HG03159 (cell line): Measurements from ENCODE around the gene TBL1X.

ENCODE experiments used
- ATAC-seq: cut with Tn5 transposase; IDR thresholded peaks from one replicate; pipeline ENCODE4 v1.9.1; 2021; ENCODE audit warnings: mild to moderate bottlenecking, moderate library complexity; ENCODE audit not compliant: unreplicated experiment

TBL1X gene

DNA sequence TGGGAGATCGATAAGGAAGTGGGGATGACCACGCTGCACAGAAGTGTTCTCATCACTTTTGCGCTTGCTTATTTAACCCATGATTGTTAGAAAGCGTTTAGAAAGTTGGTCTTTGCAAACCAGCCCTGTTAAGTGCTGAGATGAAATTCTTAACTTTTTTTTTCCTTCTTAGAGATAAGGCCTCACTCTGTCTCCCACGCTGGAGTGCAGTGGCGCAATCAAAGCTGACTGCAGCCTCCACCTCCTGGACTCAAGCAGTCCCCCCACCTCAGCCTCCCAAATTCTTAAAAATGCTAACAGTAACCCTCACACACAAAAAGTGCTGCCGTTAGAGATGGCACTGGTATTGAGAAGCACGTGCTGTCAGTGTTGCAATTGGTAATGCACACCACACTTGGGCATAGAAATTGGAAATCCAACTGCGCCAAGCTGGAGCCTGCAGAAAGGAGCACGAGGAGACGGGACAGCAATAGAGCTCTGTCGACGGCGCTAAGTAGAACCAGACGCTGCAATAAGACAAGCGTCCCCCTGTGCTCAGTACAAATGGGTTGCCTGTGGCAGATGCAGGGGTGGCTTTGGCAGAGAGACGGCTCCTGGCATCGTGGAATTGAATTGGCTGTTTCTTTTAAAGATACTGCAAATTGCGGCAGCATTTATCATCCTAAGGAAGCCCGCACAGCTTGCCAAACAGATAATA, 113.4 kb downstream of the TBL1X start:
- no peak for ATAC-seq

DNA sequence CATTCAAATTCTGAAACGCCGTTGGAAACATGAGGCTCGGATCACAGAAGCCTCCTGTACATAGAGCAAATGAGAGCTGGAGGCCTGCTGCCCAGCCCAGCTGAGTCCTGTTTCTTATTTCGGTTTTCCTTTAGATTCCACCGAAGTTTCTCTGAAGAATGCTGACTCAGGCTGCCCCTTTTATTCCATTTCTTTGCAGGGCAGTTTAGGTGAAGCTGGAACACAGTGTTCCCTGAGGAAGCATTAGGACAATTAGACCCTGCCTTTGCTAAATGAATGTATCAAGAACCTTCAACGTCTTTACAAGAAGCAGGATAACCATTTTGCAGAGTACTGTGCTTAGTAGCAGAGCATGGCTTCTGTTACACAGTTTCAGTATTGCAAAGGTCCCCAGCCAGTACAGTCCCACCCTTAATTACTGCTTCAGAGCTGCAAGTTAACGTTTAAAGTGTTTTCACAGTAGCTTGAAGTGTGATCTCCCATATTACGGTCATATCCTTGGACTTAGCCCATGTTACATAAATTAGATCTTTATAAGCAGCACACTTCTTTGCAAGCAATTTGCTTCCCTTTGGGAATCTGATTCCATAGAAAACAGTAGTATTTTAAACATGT, 117.0 kb downstream of the TBL1X start:
- no peak for ATAC-seq

DNA sequence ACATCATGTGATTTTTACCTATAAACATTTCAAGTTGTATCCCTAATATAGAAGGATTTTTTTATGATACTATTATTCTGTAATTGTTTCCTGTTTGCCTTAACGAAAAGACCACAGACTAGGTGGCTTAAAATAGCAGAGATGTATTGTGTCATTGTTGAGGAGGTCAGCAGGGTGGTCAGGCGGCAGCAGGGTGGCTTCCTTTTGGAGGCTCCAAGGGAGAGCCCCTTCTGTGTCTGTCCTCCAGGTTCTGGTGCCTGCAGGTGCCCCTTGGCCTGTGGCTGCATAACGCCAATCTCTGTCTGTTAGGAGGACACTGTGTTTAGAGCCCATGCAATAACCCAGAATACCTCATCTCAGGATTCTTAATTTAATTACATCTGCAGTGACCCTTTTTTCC, 118.1 kb downstream of the TBL1X start:
- no peak for ATAC-seq

DNA sequence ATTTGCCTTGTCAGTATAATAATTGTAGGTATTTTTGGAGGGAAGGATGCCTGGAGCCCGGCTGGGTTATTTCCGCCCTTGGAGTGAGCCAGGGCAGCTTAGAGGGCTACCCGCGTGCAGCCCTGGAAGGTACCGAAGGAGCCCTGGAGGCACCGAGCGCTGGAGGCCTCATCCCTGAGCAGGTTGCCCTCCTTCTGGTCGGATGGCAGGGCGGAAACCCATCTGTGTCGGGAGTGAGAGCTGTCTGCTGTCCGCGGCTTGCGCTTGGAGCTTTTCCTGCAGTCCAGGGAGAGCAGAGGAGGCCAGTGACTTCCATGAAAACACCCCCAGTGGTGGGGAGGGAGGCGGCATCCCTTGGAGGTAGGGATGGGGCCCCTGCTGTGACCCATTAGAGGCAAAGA, 122.1 kb downstream of the TBL1X start:
- ATAC-seq, result no peak

DNA sequence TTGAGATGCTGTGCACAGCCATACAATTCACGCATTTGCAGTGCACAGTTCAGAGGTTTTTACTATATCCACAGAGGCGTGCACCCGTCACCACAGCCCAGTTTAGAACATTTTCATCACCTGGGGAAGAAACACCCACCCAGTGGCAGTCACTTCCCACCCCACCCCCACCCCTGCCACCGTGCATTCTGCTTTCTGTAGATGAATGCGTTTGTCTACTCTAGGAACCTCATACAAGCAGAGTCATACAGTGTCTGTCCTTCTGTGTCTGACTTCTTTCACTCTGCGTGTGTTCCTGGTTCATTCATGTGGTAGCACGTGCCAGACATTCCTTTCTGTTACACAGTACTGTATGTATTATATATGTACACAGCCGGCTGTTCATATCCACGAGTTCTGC, 122.8 kb downstream of the TBL1X start:
- ATAC-seq, result no peak

DNA sequence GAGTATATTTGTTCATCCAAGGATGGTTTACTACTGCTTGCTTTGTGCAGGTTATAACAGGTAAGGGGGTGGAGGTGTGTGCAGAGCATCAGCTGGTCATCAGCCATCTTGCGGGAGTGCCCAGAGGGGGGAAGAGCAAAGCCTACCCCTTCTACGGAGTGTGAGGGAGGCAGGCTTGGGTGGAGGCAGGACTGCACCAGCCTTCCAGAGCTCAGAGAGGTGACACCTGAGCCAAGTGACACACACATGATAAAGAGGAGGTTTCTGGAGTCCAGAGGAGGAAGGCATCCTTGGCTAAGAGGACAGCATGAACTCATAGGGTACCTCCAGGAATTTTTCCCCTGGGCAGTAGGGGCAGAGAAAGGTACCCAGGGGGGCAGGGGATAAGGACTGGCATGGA, 126.6 kb downstream of the TBL1X start:
- ATAC-seq, result no peak

DNA sequence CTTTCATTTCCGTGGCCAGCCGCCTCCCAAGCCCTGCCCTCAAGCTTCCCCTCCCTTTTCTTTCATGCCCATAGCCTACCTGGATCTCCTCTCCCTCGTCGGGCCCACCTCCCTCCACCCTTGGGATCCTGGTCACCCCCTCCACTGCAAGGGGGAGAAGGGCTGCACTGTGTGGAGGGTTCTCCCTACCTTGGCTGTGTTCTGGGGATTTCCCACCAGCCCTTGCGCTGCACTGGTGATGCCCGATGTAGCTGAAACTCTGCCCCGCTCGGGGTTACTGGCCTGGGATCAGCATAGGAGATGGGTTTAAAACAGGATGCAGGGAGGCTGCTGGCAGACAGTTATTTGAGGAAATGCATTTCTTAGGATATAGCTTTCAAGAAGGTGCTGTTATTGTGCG, 128.9 kb downstream of the TBL1X start:
- ATAC-seq, result no peak

DNA sequence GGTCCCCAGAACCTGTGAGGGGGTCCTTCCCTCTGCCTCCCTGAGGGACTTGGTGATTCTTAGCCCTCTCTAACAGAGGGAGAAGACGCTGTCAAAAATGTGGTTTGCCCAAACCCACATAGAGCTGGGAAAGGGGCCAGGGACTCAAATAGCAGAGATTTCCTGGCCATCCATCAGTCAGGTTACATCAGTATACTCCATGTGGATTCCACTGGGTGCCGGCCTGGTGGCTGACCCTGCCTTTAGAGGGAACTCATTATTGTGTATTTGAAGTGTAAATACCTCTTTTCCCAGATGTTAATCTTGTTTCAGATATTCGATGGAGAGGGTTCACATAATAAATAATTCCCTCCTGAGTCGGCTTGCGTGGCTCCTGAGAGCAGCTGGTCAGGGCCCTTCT, 130.3 kb downstream of the TBL1X start:
- no peak for ATAC-seq

DNA sequence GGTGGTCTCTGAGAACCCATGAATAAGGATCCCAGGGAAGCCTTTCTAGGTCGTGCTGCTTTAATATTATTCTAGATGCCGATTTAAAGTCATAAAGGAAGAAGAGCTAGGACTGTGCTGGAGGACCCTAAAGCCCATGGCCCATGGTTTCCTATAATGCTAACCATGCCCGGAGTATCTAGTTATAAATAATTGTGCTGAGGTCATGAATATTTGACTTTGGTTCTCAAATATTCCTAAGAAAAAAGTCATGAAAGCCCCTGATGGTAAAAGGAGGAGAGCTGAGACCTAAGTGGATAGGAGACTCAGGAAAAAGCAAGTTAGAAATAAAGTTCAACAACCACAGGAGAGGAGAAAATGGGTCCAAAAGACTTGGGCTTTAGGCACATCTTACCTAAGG, 132.0 kb downstream of the TBL1X start:
- no peak for ATAC-seq

DNA sequence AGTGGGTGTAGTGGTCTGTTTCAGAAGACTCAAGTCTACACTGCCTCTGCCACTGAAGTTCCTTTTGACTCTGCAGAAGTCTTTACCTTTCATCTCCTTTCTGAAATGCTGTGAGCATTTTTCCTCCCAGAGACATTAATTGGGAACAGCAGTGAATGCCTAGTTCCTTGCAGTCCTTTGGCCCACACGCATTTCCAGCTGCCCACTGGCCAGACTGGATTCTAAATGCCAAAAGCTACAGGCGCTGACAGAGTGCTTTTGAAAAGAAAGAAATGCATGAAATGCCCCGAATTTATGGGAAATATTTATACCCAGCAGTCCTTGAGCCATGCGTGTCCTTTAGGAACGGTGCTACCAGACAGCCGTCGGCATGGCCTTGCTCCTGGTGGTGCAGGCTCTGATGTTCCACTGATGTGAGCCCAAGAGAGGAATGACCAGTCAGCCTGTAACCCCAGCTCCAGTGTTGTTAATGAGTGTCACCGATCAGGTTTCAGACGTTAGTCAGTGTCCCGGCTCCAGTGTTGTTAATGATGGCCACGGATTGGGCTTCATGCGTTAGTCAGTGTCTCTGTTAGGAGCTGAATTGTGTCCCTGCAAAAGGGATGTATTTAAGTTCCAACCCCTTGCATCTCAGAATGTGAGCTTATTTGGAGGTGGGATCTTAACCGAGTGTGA, 132.6 kb downstream of the TBL1X start:
- no peak for ATAC-seq

DNA sequence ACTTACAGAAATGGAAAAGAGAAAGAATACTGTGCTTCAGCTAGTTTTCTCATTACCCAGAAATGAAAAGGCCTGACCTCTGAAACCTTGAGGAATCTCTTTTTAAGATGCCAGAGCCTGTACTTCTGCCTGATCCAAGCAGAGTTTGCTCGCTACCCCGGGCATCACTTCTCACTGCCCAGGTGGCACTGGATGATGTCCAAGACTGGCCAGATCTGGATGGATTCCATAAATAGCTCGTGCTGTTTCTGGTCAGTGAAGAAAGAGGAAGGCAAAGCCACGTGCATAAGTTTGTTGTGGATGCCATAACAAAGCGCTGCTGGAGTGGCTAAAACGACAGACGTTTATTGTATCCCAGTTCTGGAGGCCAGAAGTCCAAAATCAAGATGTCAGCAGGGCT, 133.5 kb downstream of the TBL1X start:
- no peak for ATAC-seq

DNA sequence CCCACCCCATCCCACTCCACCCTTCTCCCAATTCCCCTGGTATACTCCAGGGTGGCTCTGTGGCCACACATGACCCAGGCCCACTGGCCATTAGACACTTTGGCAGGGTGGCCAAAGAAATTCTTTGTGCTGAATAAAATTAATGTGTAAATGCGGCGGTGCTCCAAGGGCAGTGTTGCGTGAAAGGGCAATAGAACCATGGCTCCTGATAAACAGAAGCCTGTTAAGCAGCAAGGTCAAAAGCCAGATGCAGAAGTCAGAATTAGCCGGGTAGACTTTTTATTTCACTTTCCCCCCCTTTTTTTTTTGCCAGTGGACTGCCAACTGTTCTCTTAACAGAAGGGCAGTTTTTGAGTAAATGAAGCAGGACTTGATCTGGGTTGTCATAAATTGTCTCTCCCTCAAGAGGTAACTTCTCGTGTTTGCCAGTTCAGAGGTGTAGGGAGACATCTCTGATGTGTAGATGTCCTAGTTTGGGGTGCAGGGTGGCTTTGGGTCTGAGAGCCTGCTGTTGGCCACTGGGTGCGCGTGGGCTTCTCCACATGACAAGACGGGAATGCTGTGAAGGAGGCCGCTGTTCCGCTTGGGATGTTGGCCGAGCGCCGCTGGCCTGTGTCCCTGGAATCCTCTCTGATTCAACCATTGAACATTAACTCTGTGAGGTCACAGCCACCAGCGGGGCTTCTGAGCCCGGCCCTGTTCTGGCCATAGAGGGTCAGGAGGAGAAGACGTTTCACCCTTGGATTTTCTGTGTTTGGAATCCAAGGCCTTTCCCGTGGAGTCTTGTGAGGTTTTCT, 139.5 kb downstream of the TBL1X start:
- no peak for ATAC-seq

DNA sequence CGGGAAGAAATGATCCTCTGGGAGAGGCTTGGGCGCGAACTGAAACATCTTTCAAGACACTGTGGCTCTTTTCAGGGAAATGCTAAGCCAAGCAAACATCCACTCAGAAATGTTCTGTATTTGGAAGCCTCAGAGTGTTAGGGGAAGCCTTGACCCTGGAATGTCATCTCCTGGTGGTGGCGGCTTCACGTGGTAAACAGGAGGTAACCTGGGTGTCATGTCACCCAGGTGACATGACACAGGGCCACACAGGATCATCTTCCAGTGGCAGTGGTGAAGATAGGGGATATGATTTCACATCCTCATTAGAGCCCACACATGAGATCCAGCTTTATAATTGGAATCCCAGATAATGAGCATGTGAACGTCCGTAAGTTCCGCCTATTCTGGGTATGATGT, 140.0 kb downstream of the TBL1X start:
- no peak for ATAC-seq

DNA sequence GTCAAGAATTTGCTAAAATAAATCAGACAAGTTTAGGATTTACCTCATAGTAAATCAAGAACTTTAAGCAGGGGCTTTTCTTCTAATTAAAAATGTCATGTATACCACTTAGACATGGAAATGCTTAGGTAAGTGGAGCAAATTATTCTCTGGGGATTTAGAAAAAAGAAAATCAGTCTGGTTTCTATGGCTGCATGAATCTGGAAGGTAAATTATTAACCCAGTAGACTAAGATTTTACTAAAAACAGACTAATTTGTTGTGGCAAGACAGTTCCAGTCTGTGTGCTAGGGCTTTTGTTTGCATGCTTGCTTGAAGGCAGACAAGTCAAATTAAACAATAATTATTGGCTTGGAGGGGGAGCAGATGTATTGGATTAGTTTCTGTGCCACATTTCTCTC, 140.6 kb downstream of the TBL1X start:
- no peak for ATAC-seq

DNA sequence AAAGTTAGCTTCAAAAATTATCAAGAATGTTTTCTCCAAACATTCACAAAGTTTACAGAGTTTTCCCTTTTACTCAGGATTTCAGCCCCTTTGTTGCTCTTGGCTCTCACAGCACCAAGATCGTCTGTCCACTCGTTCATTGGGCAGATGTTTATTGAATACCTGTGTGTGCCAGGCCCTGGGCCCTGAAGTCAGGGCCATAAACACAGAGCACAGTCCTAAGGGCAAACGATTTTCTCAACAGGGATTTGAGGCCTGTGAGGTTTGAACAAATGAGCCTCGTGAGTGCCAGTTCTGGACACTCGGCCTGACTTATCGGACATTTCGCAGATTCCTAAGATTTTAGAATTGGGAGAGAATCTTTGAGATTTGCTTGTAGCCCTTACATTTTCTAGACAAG, 142.1 kb downstream of the TBL1X start:
- no peak for ATAC-seq

DNA sequence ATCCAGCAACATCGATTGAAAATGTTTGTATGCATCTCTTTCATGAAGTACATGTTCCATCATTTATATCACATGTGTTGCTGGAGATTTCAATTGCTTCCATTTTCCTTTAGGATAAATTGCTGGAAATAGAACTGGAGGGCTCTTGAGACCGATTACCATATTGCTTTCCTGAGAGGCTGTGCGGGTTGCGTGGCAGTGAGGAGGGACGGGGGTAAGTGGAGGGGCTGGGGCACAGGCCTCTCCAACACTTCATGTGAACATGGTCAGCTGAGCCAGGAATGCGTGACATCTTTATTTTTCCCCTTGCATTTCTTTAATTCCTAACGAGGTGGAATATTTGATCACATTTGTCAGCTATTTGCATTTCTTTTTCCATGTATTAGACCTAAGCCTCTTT, 144.6 kb downstream of the TBL1X start:
- no peak for ATAC-seq

DNA sequence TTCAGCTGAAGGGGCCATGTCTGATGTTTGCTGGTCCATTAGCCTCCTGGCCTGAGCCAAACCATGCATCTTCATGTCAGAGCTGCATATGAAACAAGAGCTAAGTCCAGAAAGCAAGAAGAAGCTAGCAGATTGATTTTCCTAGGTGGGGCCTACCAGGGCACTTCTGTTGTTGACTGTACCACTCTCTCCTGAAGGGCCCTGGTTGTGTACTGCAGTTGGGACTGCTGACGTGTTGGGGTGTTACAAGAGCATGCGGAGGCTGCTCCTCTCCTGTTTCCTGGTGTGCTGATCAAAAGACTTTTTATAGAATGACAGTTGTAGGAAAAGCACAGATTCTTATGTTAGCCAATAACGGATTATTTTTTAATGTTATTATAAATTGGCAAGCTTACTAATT, 145.1 kb downstream of the TBL1X start:
- no peak for ATAC-seq

DNA sequence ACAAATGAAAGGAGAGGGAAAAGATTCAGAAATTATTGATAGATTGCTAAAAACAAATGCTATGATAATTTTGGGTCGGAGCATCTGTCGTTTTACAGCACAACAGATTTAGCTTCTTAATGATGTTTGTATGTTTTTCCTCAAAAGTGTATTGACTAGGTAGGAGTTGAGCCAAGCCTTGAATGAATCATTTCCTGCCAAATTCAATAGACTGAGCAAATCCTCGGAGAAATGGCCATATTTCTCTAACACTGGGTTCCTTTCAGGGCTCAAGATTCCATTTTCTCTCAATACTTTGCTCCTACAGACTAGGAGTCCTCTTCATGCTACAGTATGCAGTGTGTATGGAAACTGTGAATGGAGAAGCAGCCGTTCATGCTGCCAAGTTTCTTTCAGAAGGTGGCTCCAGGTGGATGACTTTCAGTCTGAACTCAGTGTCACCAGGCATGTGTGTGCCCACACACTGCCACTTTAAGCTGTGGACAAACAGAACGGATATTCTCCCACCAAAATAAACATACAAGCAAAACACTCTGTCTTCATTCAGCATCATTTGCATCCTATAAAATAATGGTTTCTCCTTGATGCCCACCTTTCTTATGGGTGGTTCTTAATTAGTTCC, 146.0 kb downstream of the TBL1X start:
- ATAC-seq, result no peak

DNA sequence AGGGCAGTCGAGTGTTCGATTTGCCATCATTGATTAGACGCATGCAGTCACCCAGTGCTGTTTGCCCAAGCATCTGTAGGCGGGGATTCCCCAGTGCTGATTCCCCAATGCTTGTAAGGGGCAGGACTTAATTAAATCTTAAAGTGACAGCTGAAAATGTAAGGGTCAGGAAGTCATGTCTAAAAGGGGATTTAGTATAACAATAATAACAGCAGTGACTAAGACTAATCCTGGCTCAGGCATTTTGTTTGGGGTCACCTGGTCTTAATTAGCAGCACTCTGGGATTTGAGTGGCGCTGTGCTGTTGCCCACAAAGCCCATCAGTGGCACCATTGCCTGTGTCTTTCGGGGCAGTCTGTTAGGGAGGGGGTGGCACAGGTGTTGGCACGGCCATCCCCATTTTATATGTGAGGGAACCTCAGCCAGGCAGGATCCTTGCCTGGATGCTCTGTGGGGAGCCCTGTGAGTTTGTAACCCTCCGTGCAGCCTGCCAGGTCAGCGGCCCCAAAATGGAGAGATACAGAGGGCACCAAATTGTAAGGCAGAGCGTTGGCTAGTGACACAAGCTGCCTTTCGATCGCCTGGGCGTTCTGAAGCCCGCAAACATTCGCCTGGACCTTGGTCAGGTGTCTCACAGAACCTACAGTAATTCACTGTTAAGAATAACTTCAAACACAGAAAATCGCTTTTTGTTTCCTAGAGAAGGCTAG, 146.7 kb downstream of the TBL1X start:
- ATAC-seq, result no peak

DNA sequence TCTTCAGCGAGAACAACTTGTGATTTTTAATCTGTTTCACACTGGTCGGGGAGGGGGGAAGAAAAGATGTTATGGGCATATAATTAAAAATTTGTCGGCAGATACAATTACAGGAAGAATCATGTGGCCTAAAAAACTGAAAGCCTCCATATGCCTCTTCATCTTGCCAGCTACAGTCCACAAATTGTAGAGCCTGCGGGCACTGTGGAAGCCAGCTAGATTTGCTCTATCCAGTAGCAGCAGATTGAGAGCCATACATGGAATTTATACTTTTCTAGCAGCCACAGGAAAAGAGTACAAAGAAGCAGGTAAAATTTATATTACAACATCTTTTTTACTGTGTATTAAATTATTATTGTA, 147.3 kb downstream of the TBL1X start:
- ATAC-seq, result no peak

DNA sequence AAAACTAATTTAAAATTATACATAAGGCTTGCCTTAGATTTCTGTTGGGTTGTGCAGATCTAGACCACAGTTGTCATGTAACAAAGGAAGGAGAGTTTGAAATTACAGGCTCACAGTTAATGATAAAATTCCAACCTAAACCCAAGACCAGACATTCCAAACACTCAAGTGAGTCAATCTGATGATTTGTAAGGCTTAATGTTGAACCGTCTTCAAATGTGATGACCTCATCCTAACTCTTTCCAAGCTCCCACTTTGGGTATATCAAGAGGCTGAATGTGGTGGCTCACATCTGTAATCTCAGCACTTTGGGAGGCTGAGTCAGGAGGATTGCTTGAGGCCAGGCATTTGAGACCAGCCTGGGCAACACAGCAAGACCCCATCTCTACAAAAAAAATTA, 149.2 kb downstream of the TBL1X start:
- ATAC-seq, result no peak
